Breast epithelium (tissue), 3 donors: ENCODE data around the gene PRKCE.

Source experiments
- POLR2A ChIP-seq: fragments of 450-650 bp; IDR thresholded peaks from one replicate; pipeline ENCODE4 v1.6.1; 2016; ENCODE audit warnings: antibody characterized with exemption, mild to moderate bottlenecking, moderate library complexity
- TF ChIP-seq, protein P1 (sequence below), 3 donors: fragments of 450-650 bp; IDR thresholded peaks; one replicate each; pipeline ENCODE4 v1.5.1; 2016 to 2017; ENCODE audit warnings: antibody characterized with exemption in 3 of 3, mild to moderate bottlenecking in 3 of 3, moderate library complexity in 3 of 3

GRCh38 chr2:46056541-46056940 is 405.1 kb downstream of the PRKCE start:
- TF ChIP-seq, protein P1, sequence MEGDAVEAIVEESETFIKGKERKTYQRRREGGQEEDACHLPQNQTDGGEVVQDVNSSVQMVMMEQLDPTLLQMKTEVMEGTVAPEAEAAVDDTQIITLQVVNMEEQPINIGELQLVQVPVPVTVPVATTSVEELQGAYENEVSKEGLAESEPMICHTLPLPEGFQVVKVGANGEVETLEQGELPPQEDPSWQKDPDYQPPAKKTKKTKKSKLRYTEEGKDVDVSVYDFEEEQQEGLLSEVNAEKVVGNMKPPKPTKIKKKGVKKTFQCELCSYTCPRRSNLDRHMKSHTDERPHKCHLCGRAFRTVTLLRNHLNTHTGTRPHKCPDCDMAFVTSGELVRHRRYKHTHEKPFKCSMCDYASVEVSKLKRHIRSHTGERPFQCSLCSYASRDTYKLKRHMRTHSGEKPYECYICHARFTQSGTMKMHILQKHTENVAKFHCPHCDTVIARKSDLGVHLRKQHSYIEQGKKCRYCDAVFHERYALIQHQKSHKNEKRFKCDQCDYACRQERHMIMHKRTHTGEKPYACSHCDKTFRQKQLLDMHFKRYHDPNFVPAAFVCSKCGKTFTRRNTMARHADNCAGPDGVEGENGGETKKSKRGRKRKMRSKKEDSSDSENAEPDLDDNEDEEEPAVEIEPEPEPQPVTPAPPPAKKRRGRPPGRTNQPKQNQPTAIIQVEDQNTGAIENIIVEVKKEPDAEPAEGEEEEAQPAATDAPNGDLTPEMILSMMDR (IDR thresholded peaks at IDR 0.05): no peak
- TF ChIP-seq POLR2A: no peak
